GM21423 (cell line): ENCODE results near the gene NKIRAS2.

Experiments used
- ATAC-seq: cut with Tn5 transposase; IDR thresholded peaks from one replicate; pipeline ENCODE4 v1.9.1; 2021; ENCODE audit warnings: mild to moderate bottlenecking, moderate library complexity; ENCODE audit not compliant: unreplicated experiment

The NKIRAS2 gene

DNA sequence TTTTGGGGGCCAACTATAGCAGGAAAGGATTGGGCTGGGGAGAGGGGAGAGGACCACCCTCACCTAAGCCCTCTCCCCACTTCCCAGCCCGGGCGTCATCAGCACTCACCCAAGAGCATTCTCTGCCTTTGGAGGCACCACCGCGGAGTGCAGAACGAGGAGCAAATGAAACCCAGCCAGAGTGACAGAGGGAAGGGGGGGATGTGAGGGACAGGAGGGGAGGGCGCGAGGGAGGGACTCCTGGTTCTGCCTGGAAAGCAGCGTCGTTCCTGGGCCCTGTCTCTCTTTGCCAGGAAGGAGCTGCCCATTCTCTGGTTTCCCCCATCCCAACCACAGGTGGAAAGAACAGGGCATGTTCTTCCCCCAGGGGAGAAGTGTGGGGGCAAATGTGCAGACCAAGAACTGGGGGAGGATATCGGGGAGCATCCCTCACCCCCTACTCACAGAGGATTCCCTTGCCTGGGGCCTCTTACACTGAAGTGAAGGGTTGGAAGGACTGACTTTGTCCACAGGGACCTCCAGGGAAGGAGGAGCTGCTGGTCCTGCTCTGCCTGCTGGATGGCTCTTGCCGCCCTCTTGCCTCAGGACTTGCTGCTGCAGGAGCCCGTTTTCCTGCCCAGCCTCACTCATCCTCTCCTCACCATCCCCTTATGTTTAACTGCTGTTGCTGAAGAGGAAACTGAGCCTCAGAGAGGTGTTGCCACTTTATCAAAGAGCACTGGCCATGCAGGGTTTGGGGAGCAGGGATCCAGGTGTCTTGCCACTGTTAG is 34.0 kb downstream of the NKIRAS2 start:
- no peak for ATAC-seq

DNA sequence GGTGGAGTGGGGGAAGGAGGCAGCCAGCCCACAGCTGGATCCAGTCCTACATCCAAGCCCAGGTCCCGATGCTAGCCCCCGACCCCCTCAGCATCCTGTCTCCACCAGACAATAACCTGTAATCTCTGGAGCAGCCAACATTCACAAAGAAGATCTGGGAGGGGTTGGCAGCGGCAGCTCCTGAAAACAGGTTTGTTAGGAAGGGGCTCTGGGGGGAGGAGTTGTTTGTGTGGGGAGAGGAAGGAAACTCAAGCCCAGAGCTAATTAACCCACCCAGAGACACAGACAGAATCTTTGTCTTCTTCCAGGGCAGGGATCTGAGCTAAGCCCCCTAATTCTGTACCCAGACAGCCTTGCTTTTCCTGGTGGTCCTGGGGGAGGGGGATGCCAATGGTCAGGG is 35.1 kb downstream of the NKIRAS2 start:
- no peak for ATAC-seq

DNA sequence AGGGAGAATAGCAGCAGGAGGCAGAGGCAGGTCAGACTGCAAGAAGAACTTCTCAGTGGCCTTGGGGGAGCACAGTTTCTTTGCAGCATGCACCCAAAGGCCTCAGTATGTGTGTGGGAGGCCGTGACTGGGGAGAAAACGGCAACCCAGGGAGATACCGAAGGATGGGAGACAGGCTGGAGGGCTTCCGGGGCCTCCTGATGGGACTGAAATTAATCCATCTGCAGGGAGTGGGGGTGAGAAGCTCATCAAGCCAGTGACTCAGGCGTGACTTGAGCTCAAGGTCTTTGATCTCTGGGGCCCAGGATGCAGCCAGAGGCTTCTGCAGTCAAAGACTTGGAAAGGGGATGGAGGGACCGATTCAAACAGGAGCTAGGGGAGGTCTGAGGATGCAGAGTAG is 35.6 kb downstream of the NKIRAS2 start:
- ATAC-seq = no peak

DNA sequence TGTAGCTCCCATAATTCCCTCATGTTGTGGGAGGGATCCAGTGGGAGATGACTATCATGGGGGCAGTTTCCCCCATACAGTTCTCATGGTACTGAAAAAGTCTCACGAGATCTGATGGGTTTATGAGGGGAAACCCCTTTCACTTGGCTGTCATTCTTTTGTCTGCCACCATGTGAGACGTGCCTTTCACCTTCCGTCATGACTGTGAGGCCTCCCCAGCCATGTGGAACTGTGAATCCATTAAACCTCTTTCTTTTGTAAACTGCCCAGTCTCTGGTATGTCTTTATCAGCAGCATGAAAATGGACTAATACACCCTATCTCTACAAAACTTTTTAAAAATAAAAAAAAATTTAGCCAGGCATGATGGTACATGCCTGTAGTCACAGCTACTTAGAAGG is 36.7 kb downstream of the NKIRAS2 start:
- ATAC-seq = no peak

DNA sequence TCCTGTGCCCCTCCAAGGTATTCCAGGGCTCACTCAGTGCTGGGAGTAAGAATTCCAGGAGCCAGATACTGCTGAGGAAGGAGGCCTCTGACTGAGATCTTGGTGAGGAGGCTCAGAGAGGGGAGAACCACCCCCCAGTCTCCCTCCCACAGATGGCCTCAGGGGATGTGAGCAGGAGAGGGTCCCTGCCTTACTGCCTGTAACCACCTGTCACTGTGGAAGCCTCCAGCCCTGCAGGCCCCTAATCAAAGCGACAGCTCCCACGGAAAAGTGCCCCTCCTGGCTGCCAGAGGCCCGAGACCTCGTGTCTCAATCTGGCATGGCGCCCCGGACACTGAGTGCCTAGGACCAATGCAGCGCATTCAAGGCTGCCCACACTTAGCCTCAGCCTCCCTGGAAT is 38.2 kb downstream of the NKIRAS2 start:
- ATAC-seq = no peak

DNA sequence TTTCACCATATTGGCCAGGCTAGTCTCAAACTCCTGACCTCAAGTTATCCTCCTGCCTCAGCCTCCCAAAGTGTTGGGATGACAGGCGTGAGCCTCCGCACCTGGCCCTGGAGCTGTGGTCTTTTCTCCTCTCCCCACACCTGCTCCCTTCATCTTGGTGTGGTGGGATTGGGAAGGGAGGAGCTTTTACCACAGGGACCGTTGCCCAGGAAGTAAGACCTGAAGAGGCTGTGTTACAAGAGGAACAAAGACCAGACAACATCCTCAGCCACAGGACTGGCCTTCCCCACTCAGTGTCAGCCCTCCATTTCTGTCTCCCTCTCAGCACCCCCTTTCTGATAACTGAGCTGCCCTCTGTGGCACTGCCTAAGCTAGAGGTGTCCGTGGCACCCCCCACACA is 39.9 kb downstream of the NKIRAS2 start:
- no peak for ATAC-seq

DNA sequence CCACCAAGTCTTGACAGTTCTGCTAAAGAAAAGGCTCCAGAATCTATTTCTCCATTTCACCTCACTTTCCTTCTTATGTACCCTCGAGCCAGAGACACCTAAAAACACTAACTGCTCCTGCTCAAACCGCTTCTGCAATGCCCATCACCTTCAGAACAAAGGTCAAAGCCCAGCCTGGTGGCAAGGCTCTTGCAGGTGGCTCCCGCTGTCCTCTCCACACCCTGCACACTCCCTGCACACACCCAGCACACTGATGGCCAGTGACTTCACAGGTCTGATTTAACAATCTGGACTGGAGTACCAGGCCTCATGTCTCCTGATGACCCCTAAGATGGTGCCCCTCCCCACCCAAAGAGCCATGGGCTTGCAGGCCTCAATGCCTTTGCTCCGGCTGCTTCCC is 40.3 kb downstream of the NKIRAS2 start:
- ATAC-seq = no peak

DNA sequence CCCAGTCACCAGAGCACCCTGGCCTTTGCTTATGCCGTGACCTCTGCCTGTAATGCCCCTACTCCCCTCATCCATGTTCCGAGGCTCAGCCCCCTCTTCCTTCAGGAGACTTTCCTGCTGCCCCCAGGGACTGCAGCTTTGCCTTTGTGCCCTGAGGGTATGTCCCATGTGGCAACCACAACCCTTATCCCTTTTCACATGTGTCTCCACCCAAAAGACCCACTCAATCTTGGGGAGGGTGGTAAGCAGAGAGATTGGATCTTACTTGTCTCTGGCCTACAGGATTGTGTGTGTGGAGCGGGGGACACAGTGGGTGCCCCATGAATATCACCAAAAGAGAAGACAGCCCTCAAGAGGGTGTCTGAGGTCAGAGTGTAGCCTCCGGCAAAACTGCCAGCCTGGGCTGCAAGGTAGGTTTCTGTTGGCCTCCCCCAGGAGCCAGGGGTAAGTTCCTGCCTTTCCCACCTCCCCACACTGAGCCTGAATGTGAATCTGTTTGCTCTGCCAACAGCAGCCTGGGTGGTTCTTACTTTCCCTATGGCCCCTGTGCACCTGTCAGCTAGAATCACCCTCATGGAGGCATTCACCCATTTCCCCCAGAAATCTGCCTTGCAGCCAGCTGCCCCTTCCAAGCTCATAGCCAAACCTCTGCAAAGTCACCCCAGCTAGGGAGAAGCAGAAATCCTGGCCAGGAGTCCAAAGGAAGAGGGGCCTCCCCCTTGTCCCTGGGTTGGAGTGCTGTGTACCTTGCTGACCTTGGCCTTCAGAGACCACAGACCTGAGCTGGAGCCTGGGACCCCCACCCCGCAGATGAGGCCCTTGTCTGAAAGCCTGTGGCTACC is 42.0 kb downstream of the NKIRAS2 start:
- no peak for ATAC-seq

DNA sequence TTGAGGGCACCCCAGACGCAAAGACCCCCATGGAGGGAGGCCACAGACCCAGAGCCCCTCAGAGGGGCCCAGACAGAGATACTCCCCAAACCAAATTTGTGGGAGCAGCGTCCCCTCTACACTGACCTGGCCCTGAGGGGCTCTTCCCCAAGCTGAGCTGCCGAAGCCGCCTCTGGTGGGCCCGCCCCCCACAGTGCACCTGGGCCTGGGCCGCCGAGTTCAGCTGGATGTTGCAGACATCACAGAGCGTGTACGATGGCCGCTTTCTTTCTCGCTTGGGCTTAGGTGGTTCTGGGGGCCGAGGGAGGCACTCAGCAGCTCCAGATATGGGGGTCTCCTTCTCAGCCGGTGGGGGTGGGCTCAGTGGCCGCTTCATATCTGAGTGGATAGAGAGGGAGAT is 42.8 kb downstream of the NKIRAS2 start:
- no peak for ATAC-seq

DNA sequence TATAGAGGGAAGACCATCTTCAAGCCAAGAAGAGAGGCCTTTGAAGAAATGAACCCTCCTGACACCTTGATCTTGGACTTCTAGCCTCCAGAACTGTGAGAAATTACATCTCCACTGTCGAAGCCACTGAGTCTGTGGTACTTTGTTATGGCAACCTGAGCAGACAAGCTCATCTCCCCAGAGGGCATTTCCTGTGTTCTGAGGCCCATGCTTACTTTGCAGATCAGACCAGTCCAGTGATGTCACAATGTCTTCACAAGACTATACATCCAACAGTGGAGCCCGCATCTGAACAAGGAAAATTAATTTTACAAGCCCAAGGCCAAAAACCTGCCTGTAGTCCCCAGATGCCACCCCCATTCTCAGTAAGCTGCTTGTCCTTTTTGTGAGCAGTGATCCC is 45.3 kb downstream of the NKIRAS2 start:
- ATAC-seq = no peak

DNA sequence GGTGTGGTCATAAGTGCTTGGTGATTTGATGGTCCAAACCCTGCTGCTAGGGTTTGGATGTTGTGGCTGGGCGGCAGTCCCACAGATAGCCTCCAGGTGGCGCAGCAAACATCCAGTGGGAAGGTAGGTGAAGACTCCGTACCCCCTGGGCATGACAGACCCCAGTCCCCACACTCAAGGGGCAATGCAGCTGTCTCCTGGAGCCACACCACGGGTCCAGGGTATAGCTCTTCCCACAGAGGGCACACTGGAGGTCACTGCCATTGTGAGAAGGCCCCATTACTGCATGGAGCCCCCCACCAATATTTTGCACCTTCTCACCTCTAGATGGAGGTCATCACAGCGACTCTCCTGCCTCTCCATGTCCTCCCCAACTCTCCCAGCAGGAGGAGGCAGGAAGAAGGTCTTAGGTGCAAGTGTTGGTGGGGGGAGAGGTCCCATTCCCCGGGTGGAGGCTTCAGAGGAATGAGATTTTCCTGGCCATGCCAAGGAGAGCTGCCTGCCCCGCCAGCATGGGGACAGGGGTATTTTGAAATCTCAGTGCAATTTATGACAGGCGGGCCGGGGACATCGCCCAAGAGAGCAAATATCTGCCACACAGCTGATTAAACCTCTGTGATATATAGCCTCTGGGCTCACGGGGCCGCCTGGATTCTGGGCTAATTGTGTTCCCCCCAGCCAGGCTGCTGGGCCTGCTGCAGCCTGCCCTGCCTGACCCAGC is 47.6 kb downstream of the NKIRAS2 start:
- ATAC-seq = no peak

DNA sequence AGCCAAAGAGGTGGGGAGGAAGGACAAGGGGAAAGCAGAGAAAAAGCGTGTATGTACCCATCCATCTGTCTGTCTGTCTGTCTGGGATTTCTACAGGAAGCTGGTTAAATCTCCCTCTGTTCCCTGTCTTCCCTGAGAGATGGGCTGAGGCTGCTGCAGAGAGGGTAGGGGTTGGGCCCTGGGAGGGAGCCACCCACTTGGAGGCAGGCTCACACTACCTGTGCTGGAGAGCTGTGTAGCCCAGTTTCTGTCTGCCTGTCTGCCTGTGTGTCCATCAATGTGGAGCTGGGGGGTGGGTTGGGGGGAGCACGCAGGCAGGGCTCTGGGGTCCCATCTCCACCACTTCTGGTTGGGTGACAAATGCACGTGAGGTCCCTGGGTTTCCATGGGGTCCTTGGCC is 49.1 kb downstream of the NKIRAS2 start:
- ATAC-seq = no peak

DNA sequence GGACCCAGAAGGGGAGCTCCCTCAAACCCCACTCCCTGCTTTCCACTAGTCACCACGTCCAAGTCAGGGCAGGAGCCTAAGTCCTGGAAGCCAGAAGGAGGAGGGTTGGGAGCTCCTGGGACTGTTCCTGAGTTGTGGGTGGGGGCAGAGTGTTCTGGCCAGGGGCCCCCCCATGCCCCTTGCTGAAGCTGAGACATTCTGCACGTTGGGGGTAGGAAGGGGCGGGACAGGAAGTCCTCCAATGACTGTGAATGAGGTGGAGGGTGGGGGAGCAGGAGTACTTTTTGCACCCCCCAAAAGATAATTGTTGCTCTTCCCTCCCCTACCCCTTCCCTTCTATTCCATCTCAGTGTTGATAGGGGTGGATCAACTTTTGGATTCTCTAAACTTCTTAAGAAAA is 51.9 kb downstream of the NKIRAS2 start:
- ATAC-seq = no peak

DNA sequence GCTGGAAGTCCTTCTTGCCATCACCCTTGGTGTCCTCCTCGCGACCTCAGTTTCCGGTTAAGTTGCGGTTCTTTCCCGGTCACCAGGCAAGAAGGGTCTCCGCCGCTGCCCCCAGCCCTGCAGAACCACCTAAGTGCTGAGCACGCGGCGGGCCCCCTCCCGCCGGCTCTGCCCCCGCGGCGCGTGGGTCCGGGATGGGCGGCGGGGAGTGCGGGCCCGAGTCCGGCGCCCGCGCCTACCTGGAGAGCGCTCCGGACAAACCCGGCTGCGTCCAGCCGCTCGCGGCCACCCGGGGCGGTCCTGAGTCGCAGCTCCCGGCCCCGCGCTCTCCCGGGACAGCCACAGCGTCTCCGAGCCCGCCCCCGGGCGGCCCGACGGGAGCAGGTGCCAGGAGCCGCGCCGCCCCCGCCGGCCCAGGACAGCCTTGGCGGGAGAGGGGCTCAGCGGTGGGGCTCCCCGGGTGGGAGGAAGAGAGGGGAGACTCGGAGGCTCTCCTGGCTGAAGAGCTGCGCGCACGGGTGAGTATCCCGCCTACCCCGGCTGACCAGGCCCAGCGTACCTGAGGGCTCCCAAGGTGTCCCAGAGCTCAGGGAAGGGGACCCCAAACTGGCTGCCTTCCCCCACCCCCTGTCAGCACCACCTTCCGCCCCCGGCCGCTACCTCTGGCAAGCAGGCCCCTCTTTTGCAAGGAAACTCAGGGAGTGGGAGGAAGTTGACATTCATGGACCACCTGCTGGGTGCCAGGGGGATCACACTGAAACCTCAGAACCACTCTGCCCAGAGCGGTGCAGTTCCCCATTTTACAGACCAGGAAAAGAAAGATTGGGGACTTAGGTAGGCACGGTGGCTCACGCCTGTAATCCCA is 52.7 kb downstream of the NKIRAS2 start:
- ATAC-seq = no peak
